Testis (tissue), 3 donors: ENCODE measurements around the gene OXCT2. TPM values are rescaled to one million over a fixed set of nuclear protein-coding genes. Genes with fewer than 3 reads are reported as not detected.

Source experiments
- DNase-seq: peaks from one replicate; pipeline ENCODE4 v3.0.0-alpha.2; 2019
- H3K27ac ChIP-seq, 2 donors: fragments of 200-600 bp; sonication (generic); one replicate each; pipeline ENCODE4 v1.5.1; 2019
- H3K27me3 ChIP-seq: fragments of 200-600 bp; sonication (generic); one replicate; pipeline ENCODE4 v1.5.1; 2019
- H3K36me3 ChIP-seq: fragments of 200-600 bp; sonication (generic); one replicate; pipeline ENCODE4 v1.5.1; 2017; ENCODE audit warnings: low read depth; ENCODE audit errors: missing control alignments
- H3K4me1 ChIP-seq: fragments of 200-600 bp; sonication (generic); one replicate; pipeline ENCODE4 v1.5.1; 2019
- H3K4me3 ChIP-seq, 2 donors: fragments of 200-600 bp; sonication (generic); one replicate each; pipeline ENCODE4 v1.5.1; 2017 to 2019
- H3K9me3 ChIP-seq: fragments of 200-600 bp; sonication (generic); one replicate; pipeline ENCODE4 v1.5.1; 2017
- POLR2A ChIP-seq: fragments of 450-650 bp; IDR thresholded peaks from one replicate; pipeline ENCODE4 v1.6.1; 2017; ENCODE audit warnings: antibody characterized with exemption, mild to moderate bottlenecking, moderate library complexity
- WGBS, 2 donors: methylation state at CpG; one replicate each; pipeline ENCODE4 v1.1.5; 2018; 5-methylcytosine and 5-hydroxymethylcytosine counted together
- intact Hi-C: fragments of 100-400 bp; cut with DNase I; formaldehyde crosslinking; loops from one replicate; pipeline ENCODE4 v1.15.1; 2023; ENCODE audit warnings: low total_unique reads
- polyA plus RNA-seq: library from polyadenylated mRNA; stranded (reverse); fragments of 350-450 nt; fragmentation: Illumina TruSeq; extraction: RNeasy Lipid Tissue Mini Kit (QIAGEN cat#74804); gene quantifications from one replicate; pipeline ENCODE4 v1.2.3, GENCODE V29; 2014; ENCODE audit warnings: low read depth, low replicate concordance; ENCODE audit not compliant: insufficient read depth
- total RNA-seq, 2 donors: library from RNA; depleted of rRNA; stranded (reverse); fragments of >200 nt; gene quantifications; one replicate each; pipeline ENCODE4 v1.2.3, GENCODE V29; 2016
- TF ChIP-seq, protein P1 (sequence below), 3 experiments: fragments of 450-650 bp in 2 of 3; fragments of 200-600 bp in 1 of 3; sonication (generic) in 1 of 3; IDR thresholded peaks; one replicate each; pipeline ENCODE4 v1.5.1; 2016 to 2019; ENCODE audit warnings: antibody characterized with exemption in 3 of 3, mild to moderate bottlenecking in 2 of 3, moderate library complexity in 1 of 3

Gene OXCT2
- total and polyA plus RNA-seq, 3 donors from 2014 or later = 28.6 to 90.0 (median 78.8) TPM

GRCh38 chr1:39727221-39727931 lies 43.8 kb downstream of the OXCT2 start:
- no peaks in the 10 kb centered on the region for H3K4me1 ChIP-seq
- H3K4me3 ChIP-seq = peak overlapping the region; percentile 12 to 40
- no peak for DNase-seq
- 29 to 65% methylated on average over 9 to 10 of the region's 10 CpGs for WGBS, 2 donors
- no peaks in the 10 kb centered on the region for H3K27me3 ChIP-seq
- H3K36me3 ChIP-seq = no peaks in the 10 kb centered on the region
- TF ChIP-seq, protein P1, sequence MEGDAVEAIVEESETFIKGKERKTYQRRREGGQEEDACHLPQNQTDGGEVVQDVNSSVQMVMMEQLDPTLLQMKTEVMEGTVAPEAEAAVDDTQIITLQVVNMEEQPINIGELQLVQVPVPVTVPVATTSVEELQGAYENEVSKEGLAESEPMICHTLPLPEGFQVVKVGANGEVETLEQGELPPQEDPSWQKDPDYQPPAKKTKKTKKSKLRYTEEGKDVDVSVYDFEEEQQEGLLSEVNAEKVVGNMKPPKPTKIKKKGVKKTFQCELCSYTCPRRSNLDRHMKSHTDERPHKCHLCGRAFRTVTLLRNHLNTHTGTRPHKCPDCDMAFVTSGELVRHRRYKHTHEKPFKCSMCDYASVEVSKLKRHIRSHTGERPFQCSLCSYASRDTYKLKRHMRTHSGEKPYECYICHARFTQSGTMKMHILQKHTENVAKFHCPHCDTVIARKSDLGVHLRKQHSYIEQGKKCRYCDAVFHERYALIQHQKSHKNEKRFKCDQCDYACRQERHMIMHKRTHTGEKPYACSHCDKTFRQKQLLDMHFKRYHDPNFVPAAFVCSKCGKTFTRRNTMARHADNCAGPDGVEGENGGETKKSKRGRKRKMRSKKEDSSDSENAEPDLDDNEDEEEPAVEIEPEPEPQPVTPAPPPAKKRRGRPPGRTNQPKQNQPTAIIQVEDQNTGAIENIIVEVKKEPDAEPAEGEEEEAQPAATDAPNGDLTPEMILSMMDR (IDR thresholded peaks at IDR 0.05) = no peak
- TF ChIP-seq POLR2A = no peak
- H3K9me3 ChIP-seq = no peaks in the 10 kb centered on the region
- H3K27ac ChIP-seq = no peak overlapping the region
- intact Hi-C loops = no loop called here

DNA sequence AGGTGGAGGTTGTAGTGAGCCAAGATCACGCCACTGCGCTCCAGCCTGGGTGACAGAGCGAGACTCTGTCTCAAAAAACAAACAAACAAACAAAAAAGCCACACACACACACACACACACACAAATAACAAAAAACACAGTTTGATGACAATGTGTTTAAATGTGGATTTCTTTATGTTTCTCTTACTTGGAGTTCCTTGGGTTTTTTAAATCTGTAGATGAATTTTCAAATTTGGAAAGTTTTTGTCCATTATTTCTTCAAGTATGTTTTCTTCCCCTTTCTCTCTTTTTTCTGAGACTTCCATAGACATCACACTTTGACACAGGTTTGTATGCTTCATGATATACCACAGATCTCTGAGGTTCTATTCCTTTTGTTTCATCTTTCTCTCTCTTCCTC lies 44.5 kb downstream of the OXCT2 start:
- no peak for TF ChIP-seq POLR2A
- TF ChIP-seq, protein P1 (IDR thresholded peaks at IDR 0.05) = no peak
- Histone ChIP-seq H3K4me1 (no peaks in the 10 kb centered on the region), H3K9me3 (no peaks in the 10 kb centered on the region), H3K4me3 (no peak overlapping the region), H3K27ac (no peak overlapping the region), H3K36me3 (no peaks in the 10 kb centered on the region), H3K27me3 (no peaks in the 10 kb centered on the region)
- DNase-seq = no peak
- WGBS, 2 donors = 95% methylated on average over 3 of the region's 3 CpGs
- intact Hi-C loops = no loop called here

- 39 to 56% methylated on average over 2 of the region's 2 CpGs for WGBS, 2 donors
- Histone ChIP-seq H3K27me3 (no peaks in the 10 kb centered on the region), H3K36me3 (no peaks in the 10 kb centered on the region), H3K9me3 (no peaks in the 10 kb centered on the region), H3K4me1 (no peaks in the 10 kb centered on the region), H3K27ac (no peak overlapping the region), H3K4me3 (no peak overlapping the region)
- intact Hi-C loops = no loop called here
- no peak for DNase-seq
- TF ChIP-seq, protein P1 (IDR thresholded peaks at IDR 0.05) = no peak
- no peak for TF ChIP-seq POLR2A
These were observed 48.7 kb downstream of the OXCT2 start for GRCh38 chr1:39722495-39722894.

- no peaks in the 10 kb centered on the region for H3K27me3 ChIP-seq
- intact Hi-C loops = no loop called here
- H3K27ac ChIP-seq = no peak overlapping the region
- no peaks in the 10 kb centered on the region for H3K9me3 ChIP-seq
- H3K4me3 ChIP-seq = no peak overlapping the region
- no peaks in the 10 kb centered on the region for H3K4me1 ChIP-seq
- no peak for DNase-seq
- TF ChIP-seq, protein P1 (IDR thresholded peaks at IDR 0.05) = no peak
- TF ChIP-seq POLR2A = no peak
- no peaks in the 10 kb centered on the region for H3K36me3 ChIP-seq
These were observed 49.5 kb downstream of the OXCT2 start for GRCh38 chr1:39721664-39722063.
